ENCODE data around the gene CARMIL3.

DNA sequence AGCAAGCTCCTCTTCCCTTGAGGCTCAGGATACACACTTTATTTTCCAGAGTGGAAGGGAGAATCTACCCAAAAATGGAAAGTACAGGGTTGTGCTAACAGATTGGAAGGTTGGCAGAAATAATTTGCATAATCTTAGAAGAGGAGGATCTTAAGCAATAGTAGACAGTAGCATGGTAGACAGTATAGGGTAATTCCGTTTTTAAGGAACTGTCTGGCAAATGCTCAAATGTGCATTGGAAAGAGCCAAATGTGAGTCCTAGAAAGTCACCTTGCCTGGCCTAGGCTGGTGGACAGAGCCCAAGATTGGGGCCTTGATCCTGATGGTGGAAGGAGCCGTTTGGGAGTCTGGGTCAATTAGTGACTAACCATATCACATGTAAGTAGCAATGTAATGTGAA, 13.1 kb upstream of the CARMIL3 start:
- TF ChIP-seq, protein P1, sequence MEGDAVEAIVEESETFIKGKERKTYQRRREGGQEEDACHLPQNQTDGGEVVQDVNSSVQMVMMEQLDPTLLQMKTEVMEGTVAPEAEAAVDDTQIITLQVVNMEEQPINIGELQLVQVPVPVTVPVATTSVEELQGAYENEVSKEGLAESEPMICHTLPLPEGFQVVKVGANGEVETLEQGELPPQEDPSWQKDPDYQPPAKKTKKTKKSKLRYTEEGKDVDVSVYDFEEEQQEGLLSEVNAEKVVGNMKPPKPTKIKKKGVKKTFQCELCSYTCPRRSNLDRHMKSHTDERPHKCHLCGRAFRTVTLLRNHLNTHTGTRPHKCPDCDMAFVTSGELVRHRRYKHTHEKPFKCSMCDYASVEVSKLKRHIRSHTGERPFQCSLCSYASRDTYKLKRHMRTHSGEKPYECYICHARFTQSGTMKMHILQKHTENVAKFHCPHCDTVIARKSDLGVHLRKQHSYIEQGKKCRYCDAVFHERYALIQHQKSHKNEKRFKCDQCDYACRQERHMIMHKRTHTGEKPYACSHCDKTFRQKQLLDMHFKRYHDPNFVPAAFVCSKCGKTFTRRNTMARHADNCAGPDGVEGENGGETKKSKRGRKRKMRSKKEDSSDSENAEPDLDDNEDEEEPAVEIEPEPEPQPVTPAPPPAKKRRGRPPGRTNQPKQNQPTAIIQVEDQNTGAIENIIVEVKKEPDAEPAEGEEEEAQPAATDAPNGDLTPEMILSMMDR (IDR thresholded peaks at IDR 0.05; ENCODE audit: insufficient read depth, low read depth, low read length), result no peak
- no peak for TF ChIP-seq EZH2 (IDR thresholded peaks at IDR 0.05; ENCODE audit: insufficient read depth, low read length)

Data from astrocyte (in vitro differentiated cells and primary cell).